H1 (cell line): ENCODE measurements around the gene SELENOO. TPM values are rescaled to one million over a fixed set of nuclear protein-coding genes. Genes with fewer than 3 reads are reported as not detected.

Source experiments
- CTCF ChIA-PET: fragments of 300-600 bp; sonication (Branson Sonifier 250); formaldehyde crosslinking; loops from one replicate; lab custom pipeline; 2021; ENCODE audit not compliant: partially characterized antibody; lab: Charles Lee
- POLR2A ChIA-PET: fragments of 300-600 bp; sonication (Branson Sonifier 250); formaldehyde crosslinking; loops from one replicate; lab custom pipeline; 2021; ENCODE audit warnings: inconsistent platforms; ENCODE audit not compliant: partially characterized antibody; lab: Charles Lee
- DNase-seq, 2 experiments: peaks; one replicate each; pipeline versions ENCODE4 v3.0.0 to v3.0.0-alpha.2; 2010 to 2022; ENCODE audit warnings: low spot score in 2 of 2, low read depth in 1 of 2, mixed read lengths in 1 of 2
- FAIRE-seq: peaks from 2 replicates; lab custom pipeline; 2011; peaks lifted over from hg19 to GRCh38; lab: Jason Lieb, UNC
- H2AFZ ChIP-seq: 2 replicates; pipeline ENCODE4 v1.8.1; 2012; ENCODE audit warnings: low read length, inconsistent platforms
- H2AK5ac ChIP-seq: 2 replicates; pipeline ENCODE4 v1.6.1; 2013; ENCODE audit warnings: low read depth, low read length
- H2BK120ac ChIP-seq: replicated peaks from 2 replicates; pipeline ENCODE3; 2013; ENCODE audit warnings: low read depth, low read length, inconsistent platforms
- H2BK12ac ChIP-seq: 2 replicates; pipeline ENCODE4 v1.6.1; 2013; ENCODE audit warnings: low read depth, low read length
- H2BK15ac ChIP-seq: 2 replicates; pipeline ENCODE4 v1.6.1; 2013; ENCODE audit warnings: low read length
- H2BK20ac ChIP-seq: 2 replicates; pipeline ENCODE4 v1.6.1; 2013; ENCODE audit warnings: low read length
- H2BK5ac ChIP-seq: 2 replicates; pipeline ENCODE4 v1.6.1; 2013; ENCODE audit warnings: low read depth, low read length
- H3K14ac ChIP-seq: 2 replicates; pipeline ENCODE4 v1.6.1; 2013; ENCODE audit warnings: inconsistent platforms; ENCODE audit not compliant: insufficient read length
- H3K18ac ChIP-seq: 2 replicates; pipeline ENCODE4 v1.6.1; 2013; ENCODE audit warnings: low read length; ENCODE audit errors: extremely low read depth
- H3K23ac ChIP-seq: 2 replicates; pipeline ENCODE4 v1.6.1; 2013; ENCODE audit warnings: inconsistent platforms; ENCODE audit not compliant: insufficient read length
- H3K23me2 ChIP-seq: 2 replicates; pipeline ENCODE4 v1.6.1; 2013; ENCODE audit warnings: low read depth, low read length
- H3K27ac ChIP-seq: 2 replicates; pipeline ENCODE4 v1.6.1; 2011; ENCODE audit warnings: low read depth, low read length, inconsistent platforms
- H3K27me3 ChIP-seq, 4 experiments: replicated peaks in 1 of 4; 1 replicate in 1 of 4; 2 replicates in 3 of 4; pipeline versions ENCODE4 v1.6.1 to v1.8.1; 2011 to 2013; ENCODE audit warnings: low read length in 3 of 4, mild to moderate bottlenecking in 3 of 4, inconsistent platforms in 2 of 4, mixed read lengths in 2 of 4, moderate library complexity in 1 of 4; ENCODE audit not compliant: control insufficient read depth in 3 of 4, insufficient read depth in 3 of 4; ENCODE audit errors: extremely low read depth in 1 of 4
- H3K36me3 ChIP-seq, 4 experiments: 2 replicates each; pipeline versions ENCODE4 v1.6.1 to v1.8.1; 2011 to 2013; ENCODE audit warnings: mild to moderate bottlenecking in 4 of 4, low read length in 3 of 4, moderate library complexity in 2 of 4, control low read depth in 1 of 4, inconsistent platforms in 1 of 4; ENCODE audit not compliant: insufficient read depth in 4 of 4, control insufficient read depth in 2 of 4
- H3K4ac ChIP-seq: replicated peaks from 2 replicates; pipeline ENCODE3; 2013; ENCODE audit warnings: low read length, low read depth, mixed read lengths, inconsistent platforms; ENCODE audit not compliant: insufficient read length
- H3K4me1 ChIP-seq, 4 experiments: replicated peaks in 1 of 4; 1 replicate in 1 of 4; 2 replicates in 3 of 4; pipeline versions ENCODE4 v1.6.1 to v1.8.1; 2011 to 2013; ENCODE audit warnings: low read length in 3 of 4, inconsistent platforms in 2 of 4, mixed read lengths in 1 of 4; ENCODE audit not compliant: insufficient read depth in 4 of 4, control insufficient read depth in 3 of 4
- H3K4me2 ChIP-seq, 2 experiments: 2 replicates each; pipeline versions ENCODE4 v1.6.1 to v1.8.1; 2011 to 2013; ENCODE audit warnings: low read depth in 2 of 2, low read length in 2 of 2, control low read depth in 1 of 2, inconsistent platforms in 1 of 2, mild to moderate bottlenecking in 1 of 2; ENCODE audit not compliant: insufficient read depth in 1 of 2
- H3K4me3 ChIP-seq, 4 experiments: fragments of 200-600, 300-600 bp in 1 of 4; sonication (generic), shearing (Covaris generic), sonication (Bioruptor Twin) in 1 of 4; 2 replicates each; pipeline versions ENCODE4 v1.5.1 to v1.8.1; 2011 to 2016; ENCODE audit warnings: low read length in 4 of 4, low read depth in 3 of 4, control low read depth in 2 of 4, inconsistent platforms in 2 of 4, mild to moderate bottlenecking in 2 of 4, mixed read lengths in 1 of 4, moderate library complexity in 1 of 4; ENCODE audit not compliant: insufficient read depth in 2 of 4; ENCODE audit errors: extremely low read depth in 1 of 4
- H3K56ac ChIP-seq: replicated peaks from 2 replicates; pipeline ENCODE3; 2013; ENCODE audit warnings: low read depth, mild to moderate bottlenecking, mixed read lengths, low read length, inconsistent platforms; ENCODE audit not compliant: insufficient read length
- H3K79me1 ChIP-seq: 2 replicates; pipeline ENCODE4 v1.6.1; 2013; ENCODE audit warnings: low read depth, low read length, control low read depth
- H3K79me2 ChIP-seq, 2 experiments: 2 replicates each; pipeline versions ENCODE4 v1.6.1 to v1.8.1; 2012 to 2013; ENCODE audit warnings: low read length in 2 of 2, mild to moderate bottlenecking in 2 of 2, inconsistent platforms in 1 of 2; ENCODE audit not compliant: insufficient read depth in 2 of 2, control insufficient read depth in 1 of 2
- H3K9ac ChIP-seq, 4 experiments: replicated peaks in 1 of 4; 1 replicate in 1 of 4; 2 replicates in 3 of 4; pipeline versions ENCODE4 v1.6.1 to v1.8.1; 2011 to 2013; ENCODE audit warnings: low read depth in 3 of 4, low read length in 3 of 4, control low read depth in 2 of 4, mild to moderate bottlenecking in 2 of 4, moderate library complexity in 2 of 4, inconsistent platforms in 1 of 4; ENCODE audit errors: extremely low read depth in 1 of 4
- H3K9me3 ChIP-seq, 2 experiments: 2 replicates each; pipeline versions ENCODE4 v1.6.1 to v1.8.1; 2012 to 2013; ENCODE audit warnings: mild to moderate bottlenecking in 2 of 2, moderate library complexity in 2 of 2, control low read depth in 1 of 2, inconsistent platforms in 1 of 2, low read depth in 1 of 2, low read length in 1 of 2, mixed read lengths in 1 of 2; ENCODE audit not compliant: insufficient read depth in 2 of 2
- H4K20me1 ChIP-seq, 2 experiments: replicated peaks in 1 of 2; 2 replicates each; pipeline versions ENCODE3 to v1.8.1; 2011 to 2013; ENCODE audit warnings: inconsistent platforms in 2 of 2, low read length in 2 of 2, mild to moderate bottlenecking in 1 of 2; ENCODE audit not compliant: insufficient read depth in 2 of 2, control insufficient read depth in 1 of 2
- H4K5ac ChIP-seq: 2 replicates; pipeline ENCODE4 v1.6.1; 2013; ENCODE audit warnings: low read length, low read depth, mixed read lengths, inconsistent platforms; ENCODE audit not compliant: insufficient read length
- H4K8ac ChIP-seq: 2 replicates; pipeline ENCODE4 v1.8.0; 2013; ENCODE audit warnings: mild to moderate bottlenecking, moderate library complexity, low read length, inconsistent platforms; ENCODE audit not compliant: insufficient read depth; ENCODE audit errors: extremely low read depth
- H4K91ac ChIP-seq: replicated peaks from 2 replicates; pipeline ENCODE3; 2013; ENCODE audit warnings: low read length, mixed read lengths, inconsistent platforms; ENCODE audit not compliant: insufficient read length
- EP300 ChIP-seq, 2 experiments: IDR thresholded peaks; 1 replicate in 1 of 2; 2 replicates in 1 of 2; pipeline ENCODE4 v1.6.1; 2011 to 2012; ENCODE audit warnings: low read depth in 2 of 2, low read length in 2 of 2, mild to moderate bottlenecking in 2 of 2, borderline replicate concordance in 1 of 2, inconsistent platforms in 1 of 2, moderate library complexity in 1 of 2
- POLR2AphosphoS5 ChIP-seq: IDR thresholded peaks from 2 replicates; pipeline ENCODE4 v1.6.1; 2011; ENCODE audit warnings: low read depth, low read length
- RNF2 ChIP-seq: fragments of 200-900, 300-1000 bp; sonication (generic); IDR thresholded peaks from 2 replicates; pipeline ENCODE4 v1.7.1; 2016; ENCODE audit warnings: borderline replicate concordance, low read depth, mild to moderate bottlenecking, antibody characterized with exemption, low read length; ENCODE audit not compliant: poor library complexity, severe bottlenecking; ENCODE audit errors: missing control alignments
- TAF1 ChIP-seq: IDR thresholded peaks from 2 replicates; pipeline ENCODE4 v1.6.1; 2011; ENCODE audit warnings: mild to moderate bottlenecking, low read depth, low read length
- TCF12 ChIP-seq: IDR thresholded peaks from 2 replicates; pipeline ENCODE4 v1.6.1; 2011; ENCODE audit warnings: low read depth, mild to moderate bottlenecking, low read length
- WGBS, 2 experiments: shearing (Covaris generic) in 1 of 2; methylation state at CpG; one replicate each; pipeline versions ENCODE4 v1.1.6 to v1.1.7; 2013 to 2015; ENCODE audit warnings: low lambda C conversion rate in 2 of 2, mixed read lengths in 2 of 2, inconsistent platforms in 1 of 2, low coverage in 1 of 2, missing lambda C conversion rate in 1 of 2; ENCODE audit not compliant: insufficient replicate concordance in 2 of 2, insufficient coverage in 1 of 2, insufficient read length in 1 of 2; ENCODE audit errors: extremely low coverage in 1 of 2, missing lambda C conversion rate in 1 of 2; 5-methylcytosine and 5-hydroxymethylcytosine counted together
- polyA plus RNA-seq, 7 experiments: library from polyadenylated mRNA; depleted of rRNA in 3 of 7; stranded (reverse) in 5 of 7; unstranded in 2 of 7; fragments of >200 nt in 5 of 7; fragments of 200-250 nt in 2 of 7; gene quantifications; 1 replicate in 5 of 7; 2 replicates in 1 of 7; 4 replicates in 1 of 7; pipeline versions ENCODE4 v1.2.1 to v1.2.3, GENCODE V29; 2011 to 2013; ENCODE audit warnings: missing spikeins in 2 of 7, mixed read lengths in 2 of 7
- total RNA-seq: library from RNA; stranded (reverse); fragmentation: NEBNext Ultra II Directional; extraction: Animal tissue kit (Norgen Biotek cat#: 25700); gene quantifications from 2 replicates; pipeline ENCODE4 v1.2.1, GENCODE V29; 2021
- TF ChIP-seq, protein P1 (sequence below): IDR thresholded peaks from 2 replicates; pipeline ENCODE4 v1.6.1; 2012; ENCODE audit warnings: inconsistent platforms

Gene SELENOO
- total and polyA plus RNA-seq, 2 of the 8 experiments (the other 6 are each of a cell fraction or from before 2014, with no cell fraction given): 18.6 to 25.1 TPM

DNA sequence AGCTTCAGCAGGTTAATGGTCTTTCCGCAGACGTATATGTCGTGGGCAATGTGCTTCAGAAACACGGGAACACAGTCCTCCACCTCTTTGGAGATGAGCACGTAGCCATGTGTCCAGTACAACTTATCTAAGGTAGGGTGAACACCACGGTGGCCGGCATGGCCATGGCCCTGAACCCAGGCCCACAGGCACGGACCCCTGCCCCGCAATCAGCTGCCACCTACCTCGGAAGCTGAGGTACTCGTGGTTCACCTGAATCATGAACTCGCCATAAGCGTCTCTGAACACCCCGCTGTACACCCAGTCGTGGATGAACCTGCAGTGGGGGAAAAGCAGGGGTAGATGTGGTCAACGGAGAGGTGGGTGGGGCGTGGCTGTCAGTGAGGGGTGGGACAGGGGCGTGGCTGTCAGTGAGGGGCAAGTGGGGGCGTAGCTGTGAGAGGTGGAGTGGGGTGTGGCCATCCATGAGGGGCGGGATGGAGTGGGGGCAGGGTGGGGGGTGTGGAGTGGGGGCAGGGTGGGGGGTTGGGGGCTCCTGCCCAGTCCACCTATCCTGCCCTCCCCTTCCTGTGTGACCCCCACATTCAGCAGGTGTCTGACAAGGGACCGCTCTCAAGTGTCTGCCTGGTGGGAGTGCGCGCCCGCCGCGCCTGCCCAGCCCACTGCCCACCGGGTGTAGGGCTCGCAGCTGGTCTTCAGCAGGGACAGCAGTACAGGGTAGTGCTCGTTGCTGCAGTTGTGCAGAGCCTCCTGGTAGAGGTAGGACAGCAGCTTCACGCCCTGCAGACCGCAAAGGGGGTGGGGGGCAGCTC is 25.5 kb downstream of the SELENOO start:
- no peaks in the 10 kb centered on the region for H3K23me2 ChIP-seq
- H3K9me3 ChIP-seq: no peaks in the 10 kb centered on the region
- H4K91ac ChIP-seq: no peak overlapping the region
- H2BK120ac ChIP-seq: no peak overlapping the region
- H2BK15ac ChIP-seq: no peak overlapping the region
- DNase-seq (no peak), FAIRE-seq (no peak)
- WGBS, 2 experiments: 97% methylated on average over 20 of the region's 31 CpGs; no CpG with 5 or more reads in 1 of the 2 experiments
- H3K79me1 ChIP-seq: 0 out of 2 replicates have a peak, but pooled peaks cover 4% of the 10 kb centered on the region
- no peak overlapping the region for H3K4ac ChIP-seq
- H3K56ac ChIP-seq: no peak overlapping the region
- no peaks in the 10 kb centered on the region for H3K27me3 ChIP-seq
- no peak overlapping the region for H3K27ac ChIP-seq
- H3K9ac ChIP-seq: no peak overlapping the region
- no peak overlapping the region for H2BK20ac ChIP-seq
- H3K4me2 ChIP-seq: no peak overlapping the region
- H3K4me1 ChIP-seq: no peaks in the 10 kb centered on the region
- no peak overlapping the region for H3K23ac ChIP-seq
- H2AFZ ChIP-seq: no peak overlapping the region
- TF ChIP-seq RNF2 (no peak), TCF12 (no peak), TAF1 (no peak), POLR2AphosphoS5 (no peak), EP300 (IDR thresholded peaks at IDR 0.05; ENCODE audit: borderline replicate concordance in 1 of 2, low read depth in 2 of 2, low read length in 2 of 2) (no peak)
- TF ChIP-seq, protein P1, sequence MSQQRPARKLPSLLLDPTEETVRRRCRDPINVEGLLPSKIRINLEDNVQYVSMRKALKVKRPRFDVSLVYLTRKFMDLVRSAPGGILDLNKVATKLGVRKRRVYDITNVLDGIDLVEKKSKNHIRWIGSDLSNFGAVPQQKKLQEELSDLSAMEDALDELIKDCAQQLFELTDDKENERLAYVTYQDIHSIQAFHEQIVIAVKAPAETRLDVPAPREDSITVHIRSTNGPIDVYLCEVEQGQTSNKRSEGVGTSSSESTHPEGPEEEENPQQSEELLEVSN: no peak
- ChIA-PET CTCF (interaction anchor here (9.2 kb wide), 1 partner anchor 14 kb away, joined by 77 read pairs; no protein-coding TSS in a partner anchor), POLR2A (interaction anchor here (0.6 kb wide), 1 partner anchor 266 kb away, joined by 4 read pairs; no protein-coding TSS in a partner anchor)
- H3K14ac ChIP-seq: no peak overlapping the region
- H4K20me1 ChIP-seq: peaks cover 0 to 14% of the 10 kb centered on the region in 2 experiments
- H2AK5ac ChIP-seq: no peak overlapping the region
- H3K18ac ChIP-seq: no peak overlapping the region
- no peaks in the 10 kb centered on the region for H3K79me2 ChIP-seq
- no peak overlapping the region for H3K4me3 ChIP-seq
- H4K5ac ChIP-seq: no peak overlapping the region
- no peak overlapping the region for H2BK5ac ChIP-seq
- no peak overlapping the region for H4K8ac ChIP-seq
- H2BK12ac ChIP-seq: no peak overlapping the region
- H3K36me3 ChIP-seq: peaks cover under 1 to 15% (median 6%) of the 10 kb centered on the region in 4 experiments; a peak in 7 of 8 replicates
